Esophagus (tissue), 2 donors: Measurements from ENCODE around the gene LHX3. TPM values are rescaled to one million over a fixed set of nuclear protein-coding genes. Genes with fewer than 3 reads are reported as not detected.

Experiments used
- H3K27ac ChIP-seq, 2 donors: one replicate each; pipeline ENCODE4 v1.5.1; 2013; ENCODE audit warnings: low read depth in 2 of 2, mild to moderate bottlenecking in 2 of 2, inconsistent platforms in 1 of 2, low read length in 1 of 2, moderate library complexity in 1 of 2
- H3K27me3 ChIP-seq, 2 donors: one replicate each; pipeline ENCODE4 v1.6.1; 2013; ENCODE audit warnings: low read length in 2 of 2, control low read depth in 1 of 2, mild to moderate bottlenecking in 1 of 2; ENCODE audit not compliant: insufficient read depth in 2 of 2, control insufficient read depth in 1 of 2
- H3K36me3 ChIP-seq, 2 donors: one replicate each; pipeline ENCODE4 v1.6.1; 2013; ENCODE audit warnings: low read length in 1 of 2; ENCODE audit not compliant: control insufficient read depth in 2 of 2, insufficient read depth in 2 of 2
- H3K4me1 ChIP-seq, 2 donors: one replicate each; pipeline ENCODE4 v1.6.1; 2013; ENCODE audit warnings: low read length in 1 of 2; ENCODE audit not compliant: control insufficient read depth in 2 of 2, insufficient read depth in 2 of 2
- H3K4me3 ChIP-seq, 2 donors: one replicate each; pipeline ENCODE4 v1.5.1; 2013; ENCODE audit warnings: low read length in 2 of 2, mild to moderate bottlenecking in 2 of 2, low read depth in 1 of 2, moderate library complexity in 1 of 2
- H3K9me3 ChIP-seq, 2 donors: one replicate each; pipeline ENCODE4 v1.6.1; 2013; ENCODE audit warnings: mild to moderate bottlenecking in 2 of 2, low read depth in 1 of 2, low read length in 1 of 2, moderate library complexity in 1 of 2; ENCODE audit not compliant: control insufficient read depth in 2 of 2, insufficient read depth in 1 of 2
- WGBS, 2 donors: extraction: QIAGEN DNeasy Blood & Tissue Kit; methylation state at CpG; one replicate each; pipeline ENCODE4 v1.1.7; 2013; 5-methylcytosine and 5-hydroxymethylcytosine counted together
- polyA plus RNA-seq, 2 donors: library from polyadenylated mRNA; stranded (reverse); fragments of 200-250 nt; gene quantifications; one replicate each; pipeline ENCODE4 v1.2.3, GENCODE V29; 2013
- donor health status: healthy with polysubstance abuse.
- donor health status: Bipolar disorder and iron deficiency.

The LHX3 gene
- polyA plus RNA-seq, 2 donors = not detected

DNA sequence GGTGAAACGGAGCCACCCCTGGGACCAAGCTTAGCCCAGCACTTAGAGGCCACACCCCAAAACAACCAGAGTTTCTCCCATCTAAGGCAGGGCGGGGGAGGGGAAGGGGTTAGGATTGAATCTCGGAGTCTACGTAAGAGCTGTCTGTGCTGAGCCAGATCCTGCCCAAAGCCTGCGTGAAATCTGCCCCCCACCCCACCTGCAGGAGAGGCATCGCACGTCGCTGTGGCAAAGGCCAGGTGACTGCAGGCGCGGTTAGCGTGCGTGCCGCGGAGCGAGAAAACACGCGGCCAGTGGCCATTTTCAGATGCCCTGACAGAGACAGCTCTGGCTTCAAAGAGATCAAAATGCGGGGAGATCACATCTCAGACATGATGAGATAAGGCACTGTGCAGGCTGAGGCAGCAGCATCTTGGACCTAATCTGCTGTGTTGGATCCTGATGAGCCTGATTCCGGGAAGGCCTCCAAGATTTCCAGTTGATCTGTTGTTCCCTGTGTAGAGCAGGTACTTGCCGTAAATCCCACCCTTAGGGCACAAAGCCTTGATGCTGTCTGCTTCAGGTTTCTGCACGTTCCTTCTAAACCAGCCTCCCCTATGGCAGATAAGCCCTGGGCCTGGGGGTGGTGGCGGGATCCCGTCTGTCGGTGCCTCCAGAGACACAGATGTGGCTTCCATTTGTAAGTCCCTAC lies 43.2 kb upstream of the LHX3 start:
- Histone ChIP-seq H3K27ac (no peak overlapping the region), H3K27me3 (no peaks in the 10 kb centered on the region), H3K4me3 (no peak overlapping the region), H3K36me3 (no peaks in the 10 kb centered on the region), H3K9me3 (no peaks in the 10 kb centered on the region), H3K4me1 (peaks cover 0 to 11% of the 10 kb centered on the region in 2 donors)
- 51 to 69% methylated on average over 24 of the region's 24 CpGs for WGBS, 2 donors

DNA sequence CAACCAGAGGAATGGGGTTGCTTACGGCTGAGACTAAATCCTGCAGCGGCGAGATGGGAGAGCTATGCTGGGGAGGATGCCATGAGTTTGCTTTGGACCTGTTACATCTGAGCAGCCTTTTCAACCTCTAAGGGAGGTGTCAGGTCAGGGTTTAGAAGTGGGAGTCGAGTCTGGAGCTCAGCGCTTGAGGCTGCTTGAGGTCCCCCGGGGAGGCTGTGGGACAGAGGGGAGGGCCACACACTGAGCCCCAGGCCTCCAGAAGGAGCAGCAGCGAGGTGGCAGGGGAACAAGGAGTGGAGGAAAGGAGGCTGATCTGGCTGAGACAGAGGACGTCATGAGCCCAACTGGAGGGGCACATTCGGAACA lies 42.6 kb upstream of the LHX3 start:
- no peaks in the 10 kb centered on the region for H3K9me3 ChIP-seq
- peaks cover 0 to 14% of the 10 kb centered on the region in 2 donors for H3K4me1 ChIP-seq
- H3K4me3 ChIP-seq = no peak overlapping the region
- 39 to 49% methylated on average over 9 of the region's 9 CpGs for WGBS, 2 donors
- no peaks in the 10 kb centered on the region for H3K36me3 ChIP-seq
- H3K27ac ChIP-seq = no peak overlapping the region
- H3K27me3 ChIP-seq = no peaks in the 10 kb centered on the region

DNA sequence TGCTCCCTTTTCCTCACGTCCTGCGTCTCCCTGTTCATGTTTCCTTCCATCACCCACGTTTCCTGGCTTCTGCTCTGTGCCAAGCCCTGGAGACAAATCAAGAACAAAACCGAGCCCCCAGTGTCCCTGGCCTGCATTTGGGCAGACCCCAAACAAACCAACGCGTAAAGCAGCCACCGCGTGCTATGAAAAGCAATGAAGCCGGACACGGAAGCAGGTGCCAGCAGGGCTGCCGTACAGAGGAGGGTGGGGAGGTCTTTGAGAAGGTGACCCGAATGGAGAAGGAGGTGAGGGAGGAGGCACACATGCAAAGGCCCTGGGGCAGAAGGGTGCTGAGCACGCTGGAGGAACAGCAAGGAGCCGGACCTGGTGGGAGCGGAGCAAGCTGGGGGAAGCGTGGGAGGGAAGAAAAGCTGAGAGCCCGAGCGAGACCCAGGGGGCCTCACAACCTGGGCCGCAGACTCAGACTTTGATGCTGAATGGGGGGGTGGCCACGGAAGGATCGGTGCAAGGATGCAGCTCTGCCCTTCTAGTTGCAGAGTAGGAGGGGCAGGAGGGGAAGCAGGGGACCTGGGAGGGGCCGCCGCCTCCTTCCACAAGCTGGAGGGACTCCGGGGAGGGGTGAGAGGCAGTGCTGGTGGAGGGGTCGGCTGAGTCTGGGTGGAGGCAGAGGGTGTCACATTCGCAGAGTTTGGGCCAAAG lies 42.1 kb upstream of the LHX3 start:
- H3K4me3 ChIP-seq = no peak overlapping the region
- 63 to 78% methylated on average over 26 of the region's 26 CpGs for WGBS, 2 donors
- H3K27ac ChIP-seq = no peak overlapping the region
- peaks cover 0 to 14% of the 10 kb centered on the region in 2 donors for H3K4me1 ChIP-seq
- no peaks in the 10 kb centered on the region for H3K36me3 ChIP-seq
- H3K9me3 ChIP-seq = no peaks in the 10 kb centered on the region
- no peaks in the 10 kb centered on the region for H3K27me3 ChIP-seq

- no peaks in the 10 kb centered on the region for H3K27me3 ChIP-seq
- peak within 1 kb of the TSS in 1 of 2 donors; percentile 33 for H3K27ac ChIP-seq
- H3K36me3 ChIP-seq = no peaks in the 10 kb centered on the region
- WGBS, 2 donors = 0 to 1% methylated on average over 67 to 112 of the region's 112 CpGs
- peak within 1 kb of the TSS; percentile 81 to 87 for H3K4me3 ChIP-seq
- H3K9me3 ChIP-seq = no peaks in the 10 kb centered on the region
- H3K4me1 ChIP-seq = peaks cover 0 to 15% of the 10 kb centered on the region in 2 donors
Measured at GRCh38 chr9:136245219-136246150, 40.6 kb upstream of the LHX3 start, which contains the start of gene QSOX2. QSOX2 (minus strand) TSS chr9:136245812; CDS start chr9:136245803, 9 bp downstream.

DNA sequence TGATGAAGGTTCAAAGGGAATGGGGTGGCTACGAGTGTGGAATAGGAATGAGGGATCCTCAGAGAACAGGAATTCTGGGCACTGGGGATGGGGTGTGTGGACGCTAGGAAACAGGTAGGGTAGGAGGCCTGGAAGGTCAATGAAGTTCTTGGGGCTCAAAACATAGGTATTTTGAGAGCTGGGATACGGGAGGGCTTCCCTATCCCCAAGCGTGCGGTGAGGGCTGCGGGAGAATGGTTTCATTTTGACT lies 40.0 kb upstream of the LHX3 start:
- Histone ChIP-seq H3K4me1 (peaks cover 0 to 15% of the 10 kb centered on the region in 2 donors), H3K27ac (no peak overlapping the region), H3K36me3 (no peaks in the 10 kb centered on the region), H3K9me3 (no peaks in the 10 kb centered on the region), H3K4me3 (peak overlapping the region; percentile 81 to 87), H3K27me3 (no peaks in the 10 kb centered on the region)
- 4% methylated on average over 6 of the region's 6 CpGs for WGBS, 2 donors

GRCh38 chr9:136244122-136244968 lies 39.4 kb upstream of the LHX3 start:
- no peaks in the 10 kb centered on the region for H3K9me3 ChIP-seq
- peak overlapping the region; percentile 81 to 87 for H3K4me3 ChIP-seq
- H3K27ac ChIP-seq = no peak overlapping the region
- peaks cover 0 to 15% of the 10 kb centered on the region in 2 donors for H3K4me1 ChIP-seq
- WGBS, 2 donors = 36 to 37% methylated on average over 11 of the region's 11 CpGs
- H3K36me3 ChIP-seq = no peaks in the 10 kb centered on the region
- no peaks in the 10 kb centered on the region for H3K27me3 ChIP-seq

- peaks cover 0 to 15% of the 10 kb centered on the region in 2 donors for H3K4me1 ChIP-seq
- no peak overlapping the region for H3K4me3 ChIP-seq
- WGBS, 2 donors = 70 to 78% methylated on average over 4 of the region's 4 CpGs
- H3K9me3 ChIP-seq = no peaks in the 10 kb centered on the region
- H3K27ac ChIP-seq = no peak overlapping the region
- H3K27me3 ChIP-seq = no peaks in the 10 kb centered on the region
- H3K36me3 ChIP-seq = no peaks in the 10 kb centered on the region
Measured at GRCh38 chr9:136243631-136244030, 38.7 kb upstream of the LHX3 start.

- Histone ChIP-seq H3K27ac (no peak overlapping the region), H3K36me3 (no peaks in the 10 kb centered on the region), H3K4me3 (no peak overlapping the region), H3K9me3 (no peaks in the 10 kb centered on the region), H3K4me1 (peaks cover 2 to 14% of the 10 kb centered on the region in 2 donors), H3K27me3 (no peaks in the 10 kb centered on the region)
- 64 to 74% methylated on average over 6 of the region's 6 CpGs for WGBS, 2 donors
Measured at GRCh38 chr9:136242918-136243525, 38.1 kb upstream of the LHX3 start.
